Germinal center (tissue), 1 donor: ENCODE results near the gene IFI27L2.

Experiments used
- DNase-seq: peaks from one replicate; pipeline ENCODE4 v3.0.0; 2012; ENCODE audit warnings: mixed read lengths, low spot score

The IFI27L2 gene

DNA sequence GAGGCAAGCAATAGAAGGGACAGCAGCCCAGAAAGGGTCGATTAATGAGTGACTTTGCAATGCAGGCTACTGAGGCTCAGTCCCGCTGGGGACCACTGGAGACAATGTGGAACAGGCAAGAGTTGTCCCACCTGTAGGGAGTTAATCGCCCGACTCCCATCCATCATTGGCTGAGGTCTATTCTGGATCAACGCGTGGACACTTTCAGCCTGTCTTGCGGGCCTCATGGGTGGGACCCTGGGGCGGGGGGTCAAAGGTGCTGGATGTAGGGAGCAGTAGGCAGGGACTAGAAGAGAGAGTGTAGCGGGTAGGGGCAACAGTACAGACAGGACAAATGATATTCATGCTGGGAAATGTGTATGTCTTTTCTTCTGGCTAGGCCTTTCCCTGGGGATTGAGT, 6.1 kb downstream of the IFI27L2 start:
- DNase-seq, result no peak

DNA sequence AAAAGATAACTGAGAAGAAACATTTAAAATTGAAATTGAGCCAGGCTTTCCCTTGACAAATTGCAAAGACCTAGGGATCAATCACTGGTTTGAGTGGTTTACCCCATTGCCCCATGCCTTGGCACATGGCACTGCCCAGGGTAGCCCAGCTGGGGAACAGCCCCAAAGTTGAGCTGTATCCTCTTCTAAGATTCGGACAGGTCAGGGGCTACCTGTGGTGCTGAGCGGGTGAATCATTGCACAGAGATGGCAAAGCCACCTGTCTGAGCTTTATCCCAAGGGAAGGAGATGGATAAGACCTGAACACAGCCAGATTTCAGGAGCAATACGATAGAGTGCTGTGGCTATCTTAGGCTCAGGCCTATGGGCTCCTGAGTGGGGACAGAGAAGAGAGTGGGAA, 7.0 kb downstream of the IFI27L2 start:
- no peak for DNase-seq

DNA sequence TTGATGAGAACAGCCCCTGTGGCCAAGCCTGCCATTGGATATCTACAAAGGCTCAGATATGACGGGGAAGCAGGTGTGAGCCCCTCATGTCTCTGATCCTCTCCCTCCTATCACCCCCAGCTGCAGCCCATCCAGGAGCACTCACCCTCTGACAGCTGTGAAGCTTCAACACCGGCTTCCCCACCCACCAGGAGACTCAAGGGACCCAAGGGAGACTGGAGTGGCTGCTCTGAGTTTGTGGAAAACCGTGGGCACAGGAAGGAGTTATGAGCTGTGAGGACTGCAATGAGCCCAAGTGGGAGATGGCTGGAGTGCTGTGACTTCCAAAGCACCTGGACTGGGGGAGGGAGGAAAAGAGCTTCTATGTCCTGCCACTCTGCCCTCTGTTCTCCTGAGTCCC, 7.9 kb downstream of the IFI27L2 start:
- DNase-seq, result no peak

DNA sequence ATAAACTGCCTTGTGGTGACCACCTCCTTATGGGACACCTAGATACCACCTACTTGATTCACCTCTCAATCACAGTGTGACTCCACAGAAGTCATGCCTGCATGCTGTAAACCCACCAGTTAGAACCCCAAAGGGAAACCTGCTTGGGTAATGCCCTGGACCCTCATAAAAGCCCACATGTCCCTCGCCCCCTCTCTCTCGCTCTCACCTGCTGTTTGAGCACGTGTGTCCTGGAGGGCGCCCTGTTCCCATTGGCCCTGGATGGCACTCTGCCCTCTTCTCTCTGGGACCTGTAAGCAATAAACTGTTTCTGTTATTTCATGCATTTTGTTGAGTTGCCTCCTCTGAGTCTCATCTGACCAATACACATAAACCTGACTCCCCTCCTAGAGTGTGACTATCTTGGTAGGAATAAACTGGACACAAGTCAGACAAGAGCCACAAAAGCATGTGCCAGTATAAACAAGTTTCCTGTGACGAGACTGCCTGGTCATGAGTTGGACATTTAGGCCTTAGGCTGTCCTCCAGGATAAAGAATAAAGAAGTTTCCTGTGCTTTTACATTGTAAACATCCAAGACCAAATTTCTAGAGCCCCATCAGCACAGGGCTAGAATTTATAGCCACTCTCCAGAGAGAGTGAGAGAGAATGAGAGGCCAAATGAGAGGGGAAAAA, 8.6 kb downstream of the IFI27L2 start:
- no peak for DNase-seq

DNA sequence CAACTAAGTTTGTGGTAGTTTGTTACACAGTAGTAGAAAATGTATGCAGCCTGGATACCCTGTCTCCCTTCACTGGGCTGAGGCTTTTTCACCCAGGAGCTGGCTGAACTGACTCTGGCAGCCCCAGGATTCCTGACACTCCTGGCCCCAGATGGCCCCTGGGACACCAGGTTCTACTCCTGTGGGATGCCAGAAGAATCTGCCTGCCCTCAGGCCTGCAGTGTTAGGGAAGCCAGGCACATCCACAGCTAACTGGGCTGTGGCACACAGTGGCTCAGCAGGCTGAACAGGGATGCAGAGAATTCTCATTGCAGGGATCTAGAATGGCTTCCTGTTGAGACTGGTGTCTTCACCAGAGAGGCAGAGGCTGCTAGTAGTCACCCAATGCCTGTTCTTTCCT, 10.3 kb downstream of the IFI27L2 start:
- no peak for DNase-seq

DNA sequence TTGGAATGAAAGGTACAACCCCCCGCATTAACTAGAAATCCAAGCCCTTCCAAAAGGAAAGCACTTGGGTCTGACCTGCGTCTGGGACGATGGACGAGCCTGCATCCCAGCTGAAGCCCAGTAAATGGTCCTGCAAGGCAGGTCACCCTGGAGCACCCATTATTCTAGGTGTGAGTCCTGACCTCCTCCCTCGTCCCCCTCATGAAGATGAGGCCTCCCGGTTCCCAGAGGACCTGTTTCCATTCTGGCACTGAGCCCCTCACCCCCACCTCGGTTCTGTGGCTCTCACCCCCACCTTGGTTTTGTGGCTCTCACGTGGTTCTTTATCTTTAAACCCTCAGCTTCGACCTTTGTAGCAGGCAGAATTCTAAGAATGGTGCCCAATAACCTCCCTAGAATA, 11.5 kb downstream of the IFI27L2 start:
- DNase-seq, result no peak

DNA sequence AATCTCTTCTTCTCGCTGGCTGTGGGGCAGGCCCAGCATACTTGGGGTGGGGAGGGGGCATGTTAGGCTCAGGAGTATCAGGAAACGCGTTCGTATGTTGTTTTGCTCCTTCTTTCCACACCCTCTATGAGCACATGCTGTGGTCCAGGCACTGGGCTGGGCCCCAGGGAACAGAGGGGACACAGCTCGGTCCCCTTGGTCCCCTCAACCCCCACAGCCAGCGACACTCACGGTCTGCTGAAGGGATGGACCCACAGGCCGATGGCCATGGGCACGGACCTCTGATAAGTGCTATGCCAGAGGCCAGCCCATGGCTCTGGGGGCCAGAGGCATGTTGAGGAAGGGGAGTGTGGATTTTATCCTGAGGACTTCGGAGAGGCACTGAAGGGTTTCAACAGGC, 12.7 kb downstream of the IFI27L2 start:
- DNase-seq, result no peak

DNA sequence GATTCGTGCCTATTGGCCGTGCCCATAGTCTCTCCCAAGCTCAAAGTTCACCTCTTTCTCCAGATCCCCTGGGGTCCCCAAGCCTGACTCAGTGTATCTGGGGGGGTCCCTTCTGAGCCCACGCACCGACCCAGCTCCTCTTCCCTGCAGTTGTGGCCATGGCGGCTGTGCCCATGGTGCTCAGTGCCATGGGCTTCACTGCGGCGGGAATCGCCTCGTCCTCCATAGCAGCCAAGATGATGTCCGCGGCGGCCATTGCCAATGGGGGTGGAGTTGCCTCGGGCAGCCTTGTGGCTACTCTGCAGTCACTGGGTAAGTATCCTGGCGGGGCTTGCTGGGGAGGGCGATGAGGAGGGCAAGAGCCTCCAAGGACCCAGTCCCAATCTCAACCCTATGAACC, 13.8 kb downstream of the IFI27L2 start:
- no peak for DNase-seq

DNA sequence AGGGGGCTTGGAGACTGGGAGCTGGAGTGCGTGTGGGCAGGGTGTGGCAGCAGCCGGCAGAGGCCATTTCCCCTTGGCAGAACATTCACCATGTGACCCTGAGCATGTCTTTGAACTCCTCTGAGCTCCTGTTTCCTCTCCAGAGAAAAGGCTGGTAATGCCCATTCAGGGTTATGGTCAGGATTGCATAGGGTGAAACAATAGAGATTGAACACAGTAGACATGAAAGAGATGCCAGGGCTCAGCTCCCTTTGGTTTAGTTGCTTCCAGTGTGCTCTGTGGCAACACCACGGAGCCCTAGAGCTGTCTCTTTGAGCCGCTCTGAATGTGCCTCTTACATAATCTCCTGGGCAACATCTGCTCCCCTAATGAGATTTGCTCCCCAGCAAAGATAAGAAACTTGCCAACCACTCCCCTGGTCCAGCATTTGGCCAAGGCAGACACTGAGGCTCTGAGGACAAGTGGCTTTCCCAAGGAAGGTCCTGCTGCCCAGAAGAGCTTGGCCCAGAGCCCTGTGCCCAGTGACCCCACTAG, 14.3 kb downstream of the IFI27L2 start:
- DNase-seq, result no peak

DNA sequence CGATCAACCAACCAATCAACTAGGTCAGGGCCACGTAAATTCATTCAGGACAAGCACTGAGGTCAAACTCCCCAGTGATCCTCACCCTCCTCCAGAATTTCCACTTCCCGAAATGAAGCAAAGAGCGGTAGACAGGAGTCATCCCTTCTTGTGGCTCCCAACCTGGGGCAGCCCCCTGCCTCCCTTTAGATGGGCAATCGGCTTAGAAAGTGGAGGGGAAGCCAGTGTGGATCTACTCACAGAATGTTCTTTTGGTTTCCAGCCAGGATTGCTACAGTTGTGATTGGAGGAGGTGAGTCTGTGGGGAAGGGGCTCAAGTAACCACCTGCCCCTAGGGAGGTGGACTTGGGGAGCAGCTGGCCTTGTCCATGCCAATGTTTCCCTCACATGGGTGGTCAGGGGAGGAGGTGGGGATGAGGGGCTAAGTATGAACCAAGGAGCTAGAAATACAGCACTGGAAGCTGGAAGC, 14.8 kb downstream of the IFI27L2 start:
- no peak for DNase-seq

DNA sequence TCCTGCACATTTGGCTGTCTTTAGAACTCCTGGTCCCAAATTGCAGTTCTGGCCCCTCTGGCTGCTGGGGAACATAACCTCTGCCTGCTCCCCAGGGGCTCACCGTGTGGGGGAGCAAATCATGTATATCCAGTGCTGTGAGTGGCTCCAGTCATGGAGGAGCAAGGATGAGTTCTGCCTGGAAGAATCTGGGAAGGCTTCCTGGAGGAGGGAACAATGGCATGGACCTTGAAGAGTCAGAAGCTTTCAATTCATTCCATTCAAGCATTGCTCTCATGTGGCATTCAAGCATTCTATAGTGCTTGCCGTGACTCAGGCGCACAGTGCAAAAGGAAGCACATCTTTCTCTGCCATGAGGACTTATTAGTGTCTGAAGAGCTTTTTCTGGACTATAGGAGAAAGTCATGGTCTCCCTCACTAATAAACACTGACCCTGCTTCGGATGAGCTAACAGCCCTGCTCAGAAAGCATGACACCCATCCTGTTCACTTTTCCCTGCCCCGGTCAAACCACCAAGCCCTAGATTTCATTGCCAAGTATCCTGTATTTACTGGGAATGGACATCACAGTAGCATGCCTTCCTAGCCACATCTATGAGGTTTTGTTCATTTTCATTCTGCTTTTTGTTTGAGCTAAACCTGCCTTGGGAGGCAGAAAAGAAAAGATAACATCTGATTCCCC, 15.4 kb downstream of the IFI27L2 start:
- DNase-seq, result no peak

DNA sequence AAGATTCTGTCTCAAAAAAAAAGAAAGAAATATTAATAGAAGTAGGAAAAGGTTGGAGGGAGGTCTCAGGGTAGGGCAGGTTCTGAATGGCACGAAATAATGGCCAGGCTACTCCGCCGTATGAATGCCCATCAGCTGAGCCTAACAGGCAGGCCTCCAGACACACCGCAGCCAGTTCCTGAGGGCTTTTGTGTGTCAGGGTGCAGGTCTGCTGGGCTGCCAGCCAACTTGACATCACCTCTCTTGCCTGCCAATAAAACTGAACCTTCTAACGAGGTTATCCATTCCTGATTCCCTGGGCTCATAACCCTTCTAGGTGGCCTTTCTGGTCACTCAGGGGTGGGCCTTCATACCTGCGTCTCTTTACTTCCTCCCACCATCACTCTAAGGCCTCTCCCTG, 15.9 kb downstream of the IFI27L2 start:
- DNase-seq, result no peak

DNA sequence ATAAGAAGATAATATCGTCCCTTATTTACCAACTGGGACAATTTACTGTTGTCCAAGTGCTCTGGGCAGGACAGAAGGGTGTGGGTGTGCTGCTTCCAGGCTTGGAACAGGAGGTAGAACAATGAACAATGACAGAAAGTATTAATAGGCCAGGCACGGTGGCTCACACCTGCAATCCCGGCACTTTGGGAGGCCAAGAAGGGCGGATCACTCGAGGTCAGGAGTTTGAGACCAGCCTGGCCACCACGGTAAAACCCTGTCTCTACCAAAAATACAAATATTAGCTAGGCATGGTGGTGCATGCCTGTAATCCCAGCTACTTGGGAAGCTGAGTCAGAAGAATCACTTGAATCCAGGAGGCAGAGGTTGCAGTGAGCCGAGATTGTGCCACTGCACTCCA, 16.3 kb downstream of the IFI27L2 start:
- DNase-seq, result no peak

DNA sequence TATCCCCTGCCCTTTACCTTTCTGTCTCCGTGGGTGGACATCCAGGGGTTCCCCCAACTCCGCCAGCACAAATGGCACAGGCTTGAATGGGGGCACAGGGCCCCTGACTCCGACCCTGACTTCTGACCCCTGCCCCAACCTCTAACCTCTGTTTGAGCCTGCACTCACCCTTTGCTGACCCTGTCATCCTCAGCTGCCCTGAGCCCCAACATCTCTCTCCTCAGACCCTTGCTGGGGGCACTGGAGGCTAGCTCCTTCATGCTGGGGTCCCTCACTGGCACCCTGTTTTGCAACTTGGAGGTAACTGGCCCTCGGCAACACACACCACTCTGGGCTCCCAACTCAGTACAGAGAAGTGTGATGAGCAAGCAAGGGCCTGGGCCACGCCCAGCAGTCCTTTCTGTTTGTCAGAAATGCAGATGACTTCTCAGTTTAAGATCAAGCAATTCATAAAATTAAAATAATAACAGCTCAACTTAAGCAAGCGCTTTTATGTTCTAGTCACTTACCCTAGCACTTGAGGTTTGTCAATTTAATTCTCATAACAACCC, 16.8 kb downstream of the IFI27L2 start:
- DNase-seq, result no peak

DNA sequence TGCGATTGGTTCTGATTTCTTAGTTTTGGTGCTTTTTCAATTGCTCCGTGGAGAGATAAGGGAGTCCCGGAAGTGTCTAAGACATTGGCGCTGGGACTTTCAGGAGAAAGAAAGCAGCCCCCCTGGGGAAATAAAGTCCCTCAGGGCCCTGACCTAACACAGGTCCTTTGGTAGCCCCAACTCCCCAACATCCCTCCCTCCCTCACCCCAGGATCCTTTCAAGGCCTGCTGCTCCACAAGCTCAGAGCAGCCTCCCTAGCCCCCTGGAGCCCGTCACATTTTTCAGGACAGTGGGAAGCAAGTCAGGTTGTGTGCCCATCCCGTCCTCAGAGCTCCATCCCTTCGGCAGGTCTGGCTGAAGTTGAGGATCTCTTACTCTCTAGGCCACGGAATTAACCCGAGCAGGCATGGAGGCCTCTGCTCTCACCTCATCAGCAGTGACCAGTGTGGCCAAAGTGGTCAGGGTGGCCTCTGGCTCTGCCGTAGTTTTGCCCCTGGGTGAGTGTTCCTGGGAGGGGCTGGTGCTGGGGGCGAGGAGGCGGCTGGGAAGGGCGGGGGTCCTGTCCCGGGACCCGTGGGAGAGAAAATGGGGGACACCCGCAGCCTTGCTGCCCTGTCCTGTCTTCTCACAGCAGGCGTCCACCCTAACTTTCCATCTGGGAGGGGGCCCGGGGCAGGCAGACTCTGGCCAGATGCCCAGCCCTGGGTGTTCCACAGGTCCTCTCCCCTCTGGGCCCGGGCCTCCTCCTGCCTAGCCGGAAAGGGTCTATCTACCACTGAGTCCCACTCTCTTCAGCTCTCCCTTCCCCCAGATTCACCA, 17.9 kb downstream of the IFI27L2 start:
- no peak for DNase-seq

DNA sequence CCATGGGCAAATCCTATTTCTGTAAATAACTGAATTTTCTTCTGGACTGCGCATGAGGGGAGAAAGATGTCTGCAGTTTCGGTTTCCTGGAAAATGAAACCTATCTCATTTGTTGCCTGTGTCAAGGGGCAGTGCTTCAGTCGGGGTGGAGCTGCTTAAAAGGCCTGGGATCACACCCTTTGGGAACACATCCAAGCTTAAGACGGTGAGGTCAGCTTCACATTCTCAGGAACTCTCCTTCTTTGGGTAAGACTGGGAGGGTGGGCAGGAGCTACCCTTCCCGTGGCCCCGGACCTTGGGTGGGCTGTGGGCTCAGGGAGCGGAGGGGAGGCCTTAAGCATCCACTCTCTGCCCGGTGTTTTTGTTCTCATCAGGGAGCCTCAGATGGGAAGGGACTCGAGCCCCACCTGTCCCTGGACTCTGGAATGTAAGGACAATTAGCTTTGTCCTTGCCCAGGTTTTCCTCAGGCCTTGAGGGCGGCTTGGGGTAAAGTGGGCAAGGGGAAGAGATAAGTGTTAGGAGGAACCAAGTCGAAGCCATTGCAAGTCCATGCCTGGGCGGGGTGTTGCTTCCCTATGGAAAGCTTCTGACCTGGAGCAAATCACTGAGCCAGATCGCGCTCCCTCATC, 18.7 kb downstream of the IFI27L2 start, which contains the start of gene IFI27:
TSS of gene IFI27 (plus strand) at position 185 of the 630 bp plus-strand sequence.
- DNase-seq, result no peak

DNA sequence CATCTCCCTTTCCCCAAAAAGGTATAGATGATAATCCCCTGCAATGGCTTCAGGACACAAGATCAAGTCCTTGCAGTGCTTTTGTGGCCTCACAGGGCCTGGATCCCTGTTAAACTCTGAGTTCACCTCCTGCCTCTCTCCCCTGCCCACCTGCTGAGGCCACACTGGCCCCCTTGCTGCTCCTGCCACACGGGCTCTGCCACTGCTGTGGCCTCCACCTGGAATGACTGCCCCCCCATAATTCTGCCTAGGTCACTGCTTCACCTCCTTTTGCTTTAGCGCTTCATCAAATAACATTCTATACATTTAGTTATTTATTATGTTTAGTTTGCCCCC, 19.5 kb downstream of the IFI27L2 start:
- no peak for DNase-seq

DNA sequence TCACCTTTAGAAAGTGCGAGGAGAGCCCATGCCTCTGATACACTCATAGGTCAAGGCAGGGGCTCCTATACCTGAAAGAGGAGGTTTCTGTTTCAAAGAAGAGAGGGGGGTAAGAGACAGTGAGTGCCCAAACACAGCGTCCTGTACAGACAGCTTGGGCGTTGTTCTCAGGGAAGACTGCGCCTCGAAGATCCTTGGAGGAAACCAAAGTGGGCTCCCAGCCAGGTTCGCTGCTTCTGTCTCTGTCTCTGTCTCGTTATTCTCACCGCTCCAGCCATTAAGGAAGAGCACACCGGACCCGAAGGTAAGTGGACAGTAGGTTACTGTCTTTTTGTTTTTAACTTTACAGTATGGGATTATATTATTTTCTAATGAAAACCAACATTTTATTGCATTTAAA, 24.7 kb downstream of the IFI27L2 start:
- no peak for DNase-seq

DNA sequence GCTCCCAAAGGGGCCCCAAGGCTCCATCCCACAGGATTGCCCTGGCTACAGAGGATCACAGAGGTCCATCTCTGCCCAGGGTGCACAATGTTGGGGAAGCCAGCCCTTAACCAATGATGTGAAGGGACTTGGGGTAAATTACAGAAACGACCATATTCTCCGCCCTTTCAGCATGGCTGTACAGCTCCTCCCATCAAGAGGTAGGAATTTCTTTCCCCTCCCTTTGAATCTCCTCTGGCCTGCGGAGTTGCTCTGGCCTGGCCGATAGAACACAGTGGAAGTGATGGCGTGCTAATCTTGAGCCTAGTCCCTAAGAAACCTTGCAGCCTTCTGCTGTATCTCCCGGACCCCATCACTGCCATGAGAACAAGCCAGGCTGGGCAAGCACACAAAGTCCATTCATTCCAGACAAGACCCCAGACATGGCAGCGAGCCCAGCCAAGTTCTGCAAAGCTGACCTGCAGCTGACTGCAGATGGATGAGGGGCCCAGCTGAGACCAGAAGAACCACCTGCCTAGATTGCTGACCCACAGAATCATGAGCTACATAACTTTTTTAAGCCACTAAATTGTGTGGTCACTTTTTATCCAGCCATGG, 25.8 kb downstream of the IFI27L2 start:
- DNase-seq, result no peak

DNA sequence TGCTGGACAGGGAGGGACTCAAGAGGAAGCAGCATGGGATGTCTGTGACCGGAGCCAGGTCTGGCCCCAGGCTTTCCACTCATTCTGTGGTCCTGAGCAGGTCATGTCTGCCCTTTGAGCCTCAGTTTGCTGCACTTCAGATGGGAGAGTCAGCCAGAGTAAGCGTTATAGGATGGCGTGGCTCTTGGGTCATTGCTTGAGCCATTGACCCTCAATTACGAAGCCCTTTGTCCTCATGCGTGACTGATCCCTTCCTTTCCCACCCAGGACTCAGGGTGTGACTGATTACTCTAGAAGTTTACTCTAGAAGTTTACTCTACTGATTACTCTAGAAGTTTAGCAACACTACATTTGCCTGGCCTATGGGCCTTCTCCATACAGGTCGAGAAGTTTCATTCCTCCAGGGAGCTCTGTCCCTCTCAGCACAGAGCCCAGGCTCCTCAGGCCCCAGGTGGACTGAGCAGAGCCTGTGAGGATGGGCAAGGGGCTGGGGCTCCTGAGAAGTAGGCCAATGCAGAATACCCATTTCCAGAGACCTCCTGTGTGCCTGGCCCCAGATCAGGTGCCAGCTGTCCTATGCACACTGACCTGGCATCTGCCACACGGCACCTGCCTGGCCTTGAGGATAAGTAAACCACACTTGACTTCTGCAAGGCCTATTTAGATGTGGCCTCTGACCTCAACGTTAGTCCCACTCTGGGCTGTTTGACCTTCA, 26.5 kb downstream of the IFI27L2 start:
- no peak for DNase-seq

DNA sequence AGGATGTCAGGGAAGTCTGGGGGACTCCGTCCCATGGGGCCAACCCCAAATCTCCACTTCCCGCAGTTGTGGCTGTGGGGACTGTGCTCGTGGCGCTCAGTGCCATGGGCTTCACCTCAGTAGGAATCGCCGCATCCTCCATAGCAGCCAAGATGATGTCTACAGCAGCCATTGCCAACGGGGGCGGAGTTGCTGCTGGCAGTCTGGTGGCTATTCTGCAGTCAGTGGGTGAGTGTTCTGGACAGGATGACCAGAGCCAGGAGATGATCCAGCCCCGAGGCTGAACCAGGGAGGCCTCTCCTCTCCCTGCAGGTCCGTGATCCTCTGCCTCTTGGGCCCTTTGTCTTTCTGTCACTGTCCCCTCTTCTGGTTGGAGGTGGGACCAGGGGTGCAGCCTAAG, 27.7 kb downstream of the IFI27L2 start:
- no peak for DNase-seq
